K562 (cell line): Measurements from ENCODE around the gene STX1B. TPM values are rescaled to one million over a fixed set of nuclear protein-coding genes. Genes with fewer than 3 reads are reported as not detected.

Experiments
- ELF4 ChIP-seq: fragments of 450-650 bp; formaldehyde crosslinking; IDR thresholded peaks from 2 replicates; pipeline ENCODE4 v1.4.0; 2022; ENCODE audit warnings: missing genetic modification characterization
- FOS ChIP-seq: IDR thresholded peaks from 3 replicates; pipeline ENCODE4 v1.6.1; 2011; ENCODE audit not compliant: insufficient read length; ENCODE audit errors: extremely low read depth
- KAT2B ChIP-seq: IDR thresholded peaks from one replicate; pipeline ENCODE4 v1.6.1; 2012; ENCODE audit warnings: low read depth, mild to moderate bottlenecking, control low read depth, inconsistent platforms, low read length, moderate library complexity
- MED1 ChIP-seq: sonication (generic); formaldehyde crosslinking; IDR thresholded peaks from 2 replicates; pipeline ENCODE4 v1.8.1; 2023; ENCODE audit warnings: missing genetic modification reagents, borderline replicate concordance
- MEIS2 ChIP-seq: fragments of 450-650 bp; IDR thresholded peaks from 2 replicates; pipeline ENCODE4 v1.6.1; 2014; ENCODE audit warnings: mild to moderate bottlenecking; ENCODE audit not compliant: partially characterized antibody
- NUFIP1 ChIP-seq: fragments of 450-650 bp; IDR thresholded peaks from 2 replicates; pipeline ENCODE4 v1.6.1; 2018; ENCODE audit not compliant: partially characterized antibody
- SAP30 ChIP-seq: fragments of 200-600 bp; sonication (generic); IDR thresholded peaks from 2 replicates; pipeline ENCODE4 v1.6.1; 2012; ENCODE audit warnings: borderline replicate concordance, low read depth, mild to moderate bottlenecking, moderate library complexity, low read length, control low read depth, inconsistent platforms; ENCODE audit not compliant: insufficient read depth, poor library complexity, severe bottlenecking
- TFAM ChIP-seq: fragments of 250-450 bp; sonication (Bioruptor Pico); conservative IDR thresholded peaks from 2 replicates; pipeline ENCODE4 v1.5.0; 2021; ENCODE audit warnings: mild to moderate bottlenecking, moderate library complexity
- polyA plus RNA-seq, 8 experiments: library from polyadenylated mRNA; depleted of rRNA in 4 of 8; stranded (reverse) in 5 of 8; unstranded in 3 of 8; fragments of >200 nt; fragmentation: Nextera tagmentation in 2 of 8; fragmentation: Illumina TruSeq in 1 of 8; extraction: Ambion mirVana in 2 of 8; extraction: Trizol in 1 of 8; gene quantifications; 2 replicates each; pipeline versions ENCODE4 v1.2.1 to v1.2.3, GENCODE V29; 2011 to 2014; ENCODE audit warnings: inconsistent platforms in 1 of 8, missing spikeins in 1 of 8
- total RNA-seq, 7 experiments: library from RNA; depleted of rRNA in 6 of 7; stranded (reverse); fragments of >200 nt in 6 of 7; fragmentation: Illumina TruSeq in 2 of 7; extraction: Trizol in 2 of 7; gene quantifications; 2 replicates each; pipeline versions ENCODE4 v1.2.1 to v1.2.3, GENCODE V29; 2011 to 2021; ENCODE audit warnings: low replicate concordance in 1 of 7
- TF ChIP-seq, protein P1 (sequence below): sonication (generic); formaldehyde crosslinking; IDR thresholded peaks from 2 replicates; pipeline ENCODE4 v1.8.0; 2023; ENCODE audit warnings: missing genetic modification reagents, mild to moderate bottlenecking, borderline replicate concordance
- TF ChIP-seq, protein P2 (sequence below): fragments of 250-450 bp; sonication (Bioruptor Pico); IDR thresholded peaks from 2 replicates; pipeline ENCODE4 v1.8.0; 2021; ENCODE audit warnings: borderline replicate concordance, mild to moderate bottlenecking, moderate library complexity; ENCODE audit not compliant: poor library complexity, severe bottlenecking
- TF ChIP-seq, protein P3 (sequence below): fragments of 450-650 bp; IDR thresholded peaks from 2 replicates; pipeline ENCODE4 v1.6.1; 2016; ENCODE audit warnings: low read depth

STX1B gene
- total and polyA plus RNA-seq, 9 of the 15 experiments (the other 6 are each of a cell fraction or from before 2014, with no cell fraction given) = 0.07 to 2.5 (median 0.86) TPM

DNA sequence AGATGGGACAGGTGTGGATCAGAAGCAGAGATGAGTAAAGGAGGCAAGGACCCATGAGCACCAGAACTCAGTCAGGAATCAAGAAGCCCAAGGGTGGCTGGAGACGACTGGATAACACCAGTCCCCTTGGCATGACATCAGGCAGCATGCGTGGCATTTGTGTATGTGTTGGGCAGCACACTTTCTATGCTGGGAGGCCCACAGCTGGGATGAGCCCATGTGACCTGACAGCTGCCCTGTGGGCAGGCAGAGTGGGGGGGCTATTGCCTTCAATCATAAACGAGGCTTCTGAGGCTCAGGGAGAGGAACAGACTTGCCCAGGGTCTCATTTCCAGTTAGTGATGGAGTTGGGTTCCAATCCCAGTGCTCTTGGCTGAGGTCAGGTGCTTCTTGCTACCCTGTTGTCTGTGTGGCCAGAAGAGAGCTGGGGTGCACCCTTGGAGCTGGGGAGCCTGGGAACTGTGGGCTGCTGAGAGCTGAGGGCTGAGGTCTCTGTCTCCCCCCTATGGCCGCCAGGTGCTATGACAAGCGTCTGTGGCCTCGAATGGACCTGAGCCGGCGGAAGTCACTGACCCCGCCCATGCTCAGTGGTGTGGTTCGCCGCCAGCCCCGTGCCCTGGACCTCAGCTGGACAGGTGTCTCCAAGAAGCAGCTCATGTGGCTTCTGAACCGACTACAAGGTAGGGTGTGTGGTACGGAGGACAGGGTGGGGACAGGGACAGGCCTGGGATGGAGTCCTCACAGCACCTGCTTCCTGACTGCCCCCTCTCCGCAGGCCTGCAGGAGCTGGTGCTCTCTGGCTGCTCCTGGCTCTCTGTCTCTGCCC is 68.6 kb downstream of the STX1B start (continued):
- TF ChIP-seq, protein P1, sequence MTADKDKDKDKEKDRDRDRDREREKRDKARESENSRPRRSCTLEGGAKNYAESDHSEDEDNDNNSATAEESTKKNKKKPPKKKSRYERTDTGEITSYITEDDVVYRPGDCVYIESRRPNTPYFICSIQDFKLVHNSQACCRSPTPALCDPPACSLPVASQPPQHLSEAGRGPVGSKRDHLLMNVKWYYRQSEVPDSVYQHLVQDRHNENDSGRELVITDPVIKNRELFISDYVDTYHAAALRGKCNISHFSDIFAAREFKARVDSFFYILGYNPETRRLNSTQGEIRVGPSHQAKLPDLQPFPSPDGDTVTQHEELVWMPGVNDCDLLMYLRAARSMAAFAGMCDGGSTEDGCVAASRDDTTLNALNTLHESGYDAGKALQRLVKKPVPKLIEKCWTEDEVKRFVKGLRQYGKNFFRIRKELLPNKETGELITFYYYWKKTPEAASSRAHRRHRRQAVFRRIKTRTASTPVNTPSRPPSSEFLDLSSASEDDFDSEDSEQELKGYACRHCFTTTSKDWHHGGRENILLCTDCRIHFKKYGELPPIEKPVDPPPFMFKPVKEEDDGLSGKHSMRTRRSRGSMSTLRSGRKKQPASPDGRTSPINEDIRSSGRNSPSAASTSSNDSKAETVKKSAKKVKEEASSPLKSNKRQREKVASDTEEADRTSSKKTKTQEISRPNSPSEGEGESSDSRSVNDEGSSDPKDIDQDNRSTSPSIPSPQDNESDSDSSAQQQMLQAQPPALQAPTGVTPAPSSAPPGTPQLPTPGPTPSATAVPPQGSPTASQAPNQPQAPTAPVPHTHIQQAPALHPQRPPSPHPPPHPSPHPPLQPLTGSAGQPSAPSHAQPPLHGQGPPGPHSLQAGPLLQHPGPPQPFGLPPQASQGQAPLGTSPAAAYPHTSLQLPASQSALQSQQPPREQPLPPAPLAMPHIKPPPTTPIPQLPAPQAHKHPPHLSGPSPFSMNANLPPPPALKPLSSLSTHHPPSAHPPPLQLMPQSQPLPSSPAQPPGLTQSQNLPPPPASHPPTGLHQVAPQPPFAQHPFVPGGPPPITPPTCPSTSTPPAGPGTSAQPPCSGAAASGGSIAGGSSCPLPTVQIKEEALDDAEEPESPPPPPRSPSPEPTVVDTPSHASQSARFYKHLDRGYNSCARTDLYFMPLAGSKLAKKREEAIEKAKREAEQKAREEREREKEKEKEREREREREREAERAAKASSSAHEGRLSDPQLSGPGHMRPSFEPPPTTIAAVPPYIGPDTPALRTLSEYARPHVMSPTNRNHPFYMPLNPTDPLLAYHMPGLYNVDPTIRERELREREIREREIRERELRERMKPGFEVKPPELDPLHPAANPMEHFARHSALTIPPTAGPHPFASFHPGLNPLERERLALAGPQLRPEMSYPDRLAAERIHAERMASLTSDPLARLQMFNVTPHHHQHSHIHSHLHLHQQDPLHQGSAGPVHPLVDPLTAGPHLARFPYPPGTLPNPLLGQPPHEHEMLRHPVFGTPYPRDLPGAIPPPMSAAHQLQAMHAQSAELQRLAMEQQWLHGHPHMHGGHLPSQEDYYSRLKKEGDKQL = no peak
- TF ChIP-seq NUFIP1 = no peak
- TF ChIP-seq MEIS2 = peak; percentile 13
- TF ChIP-seq SAP30 = no peak
- TF ChIP-seq, protein P2, sequence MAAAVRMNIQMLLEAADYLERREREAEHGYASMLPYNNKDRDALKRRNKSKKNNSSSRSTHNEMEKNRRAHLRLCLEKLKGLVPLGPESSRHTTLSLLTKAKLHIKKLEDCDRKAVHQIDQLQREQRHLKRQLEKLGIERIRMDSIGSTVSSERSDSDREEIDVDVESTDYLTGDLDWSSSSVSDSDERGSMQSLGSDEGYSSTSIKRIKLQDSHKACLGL (CRISPR knock-in tag) = no peak
- TF ChIP-seq FOS = no peak
- TF ChIP-seq, protein P3, sequence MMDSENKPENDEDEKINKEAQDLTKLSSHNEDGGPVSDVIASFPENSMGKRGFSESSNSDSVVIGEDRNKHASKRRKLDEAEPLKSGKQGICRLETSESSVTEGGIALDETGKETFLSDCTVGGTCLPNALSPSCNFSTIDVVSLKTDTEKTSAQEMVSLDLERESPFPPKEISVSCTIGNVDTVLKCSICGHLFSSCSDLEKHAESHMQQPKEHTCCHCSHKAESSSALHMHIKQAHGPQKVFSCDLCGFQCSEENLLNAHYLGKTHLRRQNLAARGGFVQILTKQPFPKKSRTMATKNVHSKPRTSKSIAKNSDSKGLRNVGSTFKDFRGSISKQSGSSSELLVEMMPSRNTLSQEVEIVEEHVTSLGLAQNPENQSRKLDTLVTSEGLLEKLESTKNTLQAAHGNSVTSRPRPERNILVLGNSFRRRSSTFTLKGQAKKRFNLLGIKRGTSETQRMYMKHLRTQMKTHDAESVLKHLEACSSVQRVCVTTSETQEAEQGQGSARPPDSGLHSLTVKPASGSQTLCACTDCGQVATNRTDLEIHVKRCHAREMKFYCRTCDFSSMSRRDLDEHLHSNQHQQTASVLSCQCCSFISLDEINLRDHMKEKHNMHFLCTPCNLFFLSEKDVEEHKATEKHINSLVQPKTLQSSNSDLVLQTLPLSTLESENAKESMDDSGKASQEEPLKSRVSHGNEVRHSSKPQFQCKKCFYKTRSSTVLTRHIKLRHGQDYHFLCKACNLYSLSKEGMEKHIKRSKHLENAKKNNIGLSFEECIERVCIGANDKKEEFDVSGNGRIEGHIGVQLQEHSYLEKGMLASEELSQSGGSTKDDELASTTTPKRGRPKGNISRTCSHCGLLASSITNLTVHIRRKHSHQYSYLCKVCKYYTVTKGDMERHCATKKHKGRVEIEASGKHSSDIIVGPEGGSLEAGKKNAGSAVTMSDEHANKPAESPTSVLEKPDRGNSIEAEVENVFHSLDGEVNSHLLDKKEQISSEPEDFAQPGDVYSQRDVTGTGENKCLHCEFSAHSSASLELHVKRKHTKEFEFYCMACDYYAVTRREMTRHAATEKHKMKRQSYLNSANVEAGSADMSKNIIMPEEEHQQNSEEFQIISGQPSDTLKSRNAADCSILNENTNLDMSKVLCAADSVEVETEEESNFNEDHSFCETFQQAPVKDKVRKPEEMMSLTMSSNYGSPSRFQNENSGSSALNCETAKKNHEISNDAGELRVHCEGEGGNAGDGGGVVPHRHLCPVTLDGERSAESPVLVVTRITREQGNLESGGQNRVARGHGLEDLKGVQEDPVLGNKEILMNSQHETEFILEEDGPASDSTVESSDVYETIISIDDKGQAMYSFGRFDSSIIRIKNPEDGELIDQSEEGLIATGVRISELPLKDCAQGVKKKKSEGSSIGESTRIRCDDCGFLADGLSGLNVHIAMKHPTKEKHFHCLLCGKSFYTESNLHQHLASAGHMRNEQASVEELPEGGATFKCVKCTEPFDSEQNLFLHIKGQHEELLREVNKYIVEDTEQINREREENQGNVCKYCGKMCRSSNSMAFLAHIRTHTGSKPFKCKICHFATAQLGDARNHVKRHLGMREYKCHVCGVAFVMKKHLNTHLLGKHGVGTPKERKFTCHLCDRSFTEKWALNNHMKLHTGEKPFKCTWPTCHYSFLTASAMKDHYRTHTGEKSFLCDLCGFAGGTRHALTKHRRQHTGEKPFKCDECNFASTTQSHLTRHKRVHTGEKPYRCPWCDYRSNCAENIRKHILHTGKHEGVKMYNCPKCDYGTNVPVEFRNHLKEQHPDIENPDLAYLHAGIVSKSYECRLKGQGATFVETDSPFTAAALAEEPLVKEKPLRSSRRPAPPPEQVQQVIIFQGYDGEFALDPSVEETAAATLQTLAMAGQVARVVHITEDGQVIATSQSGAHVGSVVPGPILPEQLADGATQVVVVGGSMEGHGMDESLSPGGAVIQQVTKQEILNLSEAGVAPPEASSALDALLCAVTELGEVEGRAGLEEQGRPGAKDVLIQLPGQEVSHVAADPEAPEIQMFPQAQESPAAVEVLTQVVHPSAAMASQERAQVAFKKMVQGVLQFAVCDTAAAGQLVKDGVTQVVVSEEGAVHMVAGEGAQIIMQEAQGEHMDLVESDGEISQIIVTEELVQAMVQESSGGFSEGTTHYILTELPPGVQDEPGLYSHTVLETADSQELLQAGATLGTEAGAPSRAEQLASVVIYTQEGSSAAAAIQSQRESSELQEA = no peak
- TF ChIP-seq ELF4 (CRISPR knock-in tag) = 0 out of 2 replicates have a peak, but pooled peaks have one; percentile 20
- no peak for TF ChIP-seq MED1 (CRISPR knock-in tag)
- TF ChIP-seq KAT2B = no peak
- no peak for TF ChIP-seq TFAM (CRISPR knock-in tag)
